SW480 (cell line): Measurements from ENCODE around the gene NEAT1.
A peak's percentile ranks its signal among the peaks of the same experiment; 100 is the strongest.

Experiments
- DNase-seq: peaks from one replicate; pipeline ENCODE4 v3.0.0-alpha.2; 2016; ENCODE audit warnings: low spot score

Gene NEAT1

GRCh38 chr11:65422633-65423515 lies at the start of gene NEAT1:
Gene NEAT1, plus strand, starts transcription at chr11:65422798.
- peak; percentile 94 for DNase-seq

DNA sequence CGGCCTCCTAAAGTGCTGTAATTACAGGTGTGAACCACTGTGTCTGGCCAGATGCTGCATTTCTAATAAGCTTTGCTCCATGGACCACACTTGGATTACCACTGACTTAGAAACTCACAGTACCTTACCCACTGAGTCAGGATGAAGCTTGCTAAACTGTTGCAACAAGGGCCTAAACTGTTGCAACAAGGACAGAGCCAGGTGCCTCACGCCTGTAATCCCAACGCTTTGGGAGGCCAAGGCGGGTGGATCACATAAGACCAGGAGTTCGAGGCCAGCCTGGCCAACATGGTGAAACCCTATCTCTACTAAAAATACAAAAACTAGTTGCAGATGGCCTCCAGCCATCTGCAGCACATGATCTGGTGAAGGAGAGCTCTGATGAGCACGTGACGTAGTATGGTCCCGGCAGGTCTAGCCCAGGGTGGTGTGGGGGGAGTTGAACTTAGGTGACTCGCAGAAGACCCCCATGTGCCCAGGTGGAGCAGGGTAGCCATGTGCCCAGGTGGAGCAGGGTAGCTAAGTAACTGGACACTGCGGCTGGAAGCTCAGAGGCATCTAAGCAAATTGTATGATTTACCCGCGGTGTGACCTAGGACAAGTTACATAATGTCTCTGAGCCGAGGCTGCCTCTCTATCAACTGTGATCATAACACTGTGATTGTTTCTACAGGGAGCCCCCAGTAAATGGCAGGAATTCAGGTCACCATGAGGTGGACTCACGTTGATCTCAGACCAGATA lies 48.6 kb upstream of the NEAT1 start:
- no peak for DNase-seq

DNA sequence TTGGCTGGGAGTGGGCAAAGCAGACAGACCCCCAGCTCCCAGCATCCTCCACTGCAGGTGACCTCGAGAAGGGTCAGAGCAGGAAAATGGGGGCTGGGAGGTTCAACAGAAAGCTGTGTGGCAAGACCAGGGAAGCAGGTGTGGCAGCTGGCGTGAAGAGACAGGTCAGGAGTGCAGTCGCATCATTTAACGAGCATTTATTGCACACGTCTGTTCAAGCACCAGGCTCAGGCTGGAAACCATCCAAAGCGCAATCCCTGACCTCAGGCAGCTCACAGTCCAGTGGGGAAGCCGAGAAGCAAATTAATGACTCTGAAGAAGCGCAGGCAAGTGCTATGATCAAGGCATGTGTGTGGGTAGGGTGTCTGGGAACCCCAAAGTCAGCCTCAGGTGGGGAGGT lies 47.6 kb upstream of the NEAT1 start:
- DNase-seq = no peak

DNA sequence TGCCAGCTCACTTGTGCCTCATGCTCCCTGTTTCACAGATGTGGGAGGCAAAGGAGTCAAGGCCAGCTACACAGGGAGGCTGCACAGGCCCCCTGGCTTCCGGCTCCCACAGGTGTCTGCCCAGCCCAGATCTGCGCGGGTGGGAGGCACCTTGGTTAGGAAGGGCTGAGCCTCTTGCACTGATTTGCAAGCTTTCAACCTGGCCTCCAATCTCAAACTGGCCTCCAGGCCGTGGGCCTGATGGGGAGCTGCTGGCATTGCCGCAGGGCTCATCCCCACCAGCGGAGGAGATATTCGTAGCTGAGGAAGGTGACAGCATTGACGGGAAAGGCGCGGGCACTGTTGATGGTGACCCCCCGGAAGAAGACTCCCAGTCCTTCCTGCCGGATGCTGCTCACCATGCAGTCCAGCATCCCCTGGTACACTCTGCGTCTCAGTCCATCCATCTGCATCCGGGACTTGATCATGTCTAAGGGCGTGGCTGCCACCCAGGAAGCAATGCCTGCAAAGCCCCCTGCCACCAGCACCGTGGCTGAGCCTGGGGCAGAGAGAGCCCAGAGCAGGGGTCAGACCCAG lies 46.4 kb upstream of the NEAT1 start:
- no peak for DNase-seq

- DNase-seq = no peak
Measured at GRCh38 chr11:65377036-65377435, 45.6 kb upstream of the NEAT1 start.

- no peak for DNase-seq
Measured at GRCh38 chr11:65377777-65378176, 44.8 kb upstream of the NEAT1 start.

- DNase-seq = no peak
Measured at GRCh38 chr11:65378208-65378927, 44.2 kb upstream of the NEAT1 start.

DNA sequence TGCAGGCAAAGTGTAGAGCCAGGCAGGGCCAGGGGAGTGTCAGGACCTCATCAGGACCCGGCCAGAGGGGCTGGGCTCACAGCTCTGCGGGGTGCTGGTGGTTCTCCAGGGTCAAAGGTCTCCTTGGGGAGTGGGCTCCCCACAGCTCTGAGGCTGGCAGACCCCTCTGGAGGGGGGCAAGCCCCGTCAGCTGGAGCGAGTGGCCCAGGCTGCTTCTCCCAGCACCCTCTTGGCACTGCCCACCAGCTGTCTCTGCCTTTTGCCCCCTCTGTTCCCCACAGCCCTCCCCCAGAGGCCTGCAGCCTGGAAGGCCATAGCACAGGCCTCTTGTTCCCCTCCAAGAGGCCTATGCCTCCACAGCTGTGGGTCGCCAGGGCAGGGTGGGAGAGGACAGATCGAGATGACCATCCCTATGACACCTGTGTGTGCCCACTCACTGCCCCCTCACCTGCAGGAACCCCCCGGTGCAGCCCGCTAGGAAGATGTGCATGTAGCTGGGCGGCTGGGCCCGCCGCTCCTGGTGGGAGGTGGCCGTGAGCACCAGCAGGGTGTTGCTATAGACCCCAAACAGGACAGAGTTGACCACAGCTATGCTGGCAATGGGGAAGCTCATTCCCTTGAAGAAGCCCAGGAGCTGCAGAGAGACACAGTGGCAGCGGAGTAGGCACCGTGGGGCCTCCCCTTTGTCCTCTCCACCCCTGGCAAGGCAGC lies 43.5 kb upstream of the NEAT1 start:
- no peak for DNase-seq

DNA sequence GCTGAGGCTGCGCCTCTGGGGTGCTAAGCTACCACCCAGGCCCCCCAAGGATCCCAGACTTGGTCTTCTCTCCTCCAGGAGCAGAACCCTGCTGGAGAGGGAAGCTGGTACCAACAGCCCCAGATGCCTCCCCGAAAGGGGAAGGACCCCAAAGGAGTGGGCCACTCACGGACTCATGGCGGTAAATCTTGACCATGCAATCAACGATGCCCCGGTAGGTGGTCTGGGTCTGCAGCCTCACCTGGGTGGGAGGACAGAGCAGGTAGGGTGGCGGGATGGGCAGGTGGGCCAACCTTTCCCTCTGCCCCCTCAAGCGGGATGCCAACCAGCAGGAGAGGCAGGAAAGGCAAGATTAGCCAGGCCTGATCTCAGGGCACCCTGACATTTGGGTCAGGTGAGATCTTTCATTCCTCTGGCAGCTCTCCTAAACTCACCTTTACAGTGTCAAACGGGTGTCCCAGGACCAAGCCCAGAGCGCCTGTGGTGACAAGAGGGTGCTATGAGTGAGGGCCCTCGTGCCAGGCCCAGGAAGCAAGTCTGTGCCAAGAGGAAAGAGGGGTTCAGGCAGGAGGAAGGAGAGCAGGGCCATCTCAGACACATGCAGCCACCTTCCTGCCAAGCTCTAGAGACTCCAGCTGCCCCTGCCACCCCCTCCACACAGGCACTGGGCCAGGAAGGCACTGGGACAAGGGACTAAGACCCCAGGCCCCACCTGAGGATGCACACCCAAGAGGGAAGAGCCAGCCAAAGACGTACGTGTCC lies 42.7 kb upstream of the NEAT1 start:
- DNase-seq = no peak

GRCh38 chr11:65380460-65381119 lies 42.0 kb upstream of the NEAT1 start:
- DNase-seq = peak; percentile 53

GRCh38 chr11:65381716-65382032 lies 40.9 kb upstream of the NEAT1 start:
- no peak for DNase-seq

- peak; percentile 98 for DNase-seq
Measured at GRCh38 chr11:65382033-65382803, 40.4 kb upstream of the NEAT1 start, which contains the start of gene SLC25A45. Gene SLC25A45, minus strand, starts transcription at chr11:65382646. Its CDS starts 695 bp downstream, at chr11:65381951.

GRCh38 chr11:65382804-65383368 lies 39.7 kb upstream of the NEAT1 start:
- DNase-seq = no peak

DNA sequence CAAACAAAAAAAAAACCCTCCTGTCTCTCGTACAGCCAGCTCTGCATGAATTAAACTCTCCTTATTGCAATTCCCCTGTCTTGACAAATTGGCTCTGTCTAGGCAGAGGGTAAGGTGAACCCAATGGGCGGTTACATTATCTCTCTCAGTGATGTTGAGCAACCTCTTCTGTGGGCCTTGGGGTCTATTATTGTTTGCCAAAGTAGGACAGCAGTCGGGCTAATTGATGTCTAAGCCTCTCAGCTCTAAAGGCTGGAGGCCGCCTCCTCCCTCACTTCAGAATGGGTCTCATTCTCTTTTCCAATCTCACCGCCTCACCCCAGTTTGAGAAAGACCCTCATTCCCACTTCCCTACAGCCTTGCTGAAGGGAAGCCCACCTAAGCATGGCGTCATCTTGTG lies 38.8 kb upstream of the NEAT1 start:
- DNase-seq = no peak

- no peak for DNase-seq
Measured at GRCh38 chr11:65384301-65384889, 38.2 kb upstream of the NEAT1 start.

- DNase-seq = peak; percentile 80
Measured at GRCh38 chr11:65386307-65387140, 36.1 kb upstream of the NEAT1 start, which contains the start of gene FRMD8. Gene FRMD8, plus strand, starts transcription at chr11:65386637. Its CDS starts 400 bp downstream, at chr11:65387037.

DNA sequence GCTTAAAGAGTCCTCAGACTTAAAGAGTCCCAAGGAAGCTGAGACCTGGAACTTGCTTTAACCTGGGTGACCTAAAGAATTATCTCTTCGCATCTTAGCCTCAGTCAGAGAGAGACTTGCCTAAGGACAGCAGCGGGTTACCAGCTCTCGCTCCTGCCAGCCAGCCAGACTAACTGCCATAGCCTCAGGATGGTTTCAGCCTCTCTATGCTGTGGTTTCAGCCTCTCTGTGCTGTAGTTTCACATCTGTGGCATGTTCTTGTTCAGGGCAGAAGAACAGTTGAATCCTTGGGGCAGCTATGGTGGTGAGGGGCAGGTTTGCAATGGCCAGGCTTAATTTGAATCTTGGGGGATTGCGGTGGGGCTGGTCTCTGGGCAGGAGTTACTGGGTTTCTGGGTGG lies 33.9 kb upstream of the NEAT1 start:
- no peak for DNase-seq
